Measurements from ENCODE around the gene KRTAP4-9.

- TF ChIP-seq POLR2A (IDR thresholded peaks at IDR 0.05) (no peak), CTCF (IDR thresholded peaks at IDR 0.05) (no peak), EP300 (IDR thresholded peaks at IDR 0.05) (no peak)
These were observed 22.2 kb downstream of the KRTAP4-9 start for GRCh38 chr17:41127371-41127770.
